CD14-positive monocyte (primary cell): ENCODE measurements around the gene CASK. TPM values are rescaled to one million over a fixed set of nuclear protein-coding genes. Genes with fewer than 3 reads are reported as not detected.

Experiments
- DNase-seq, 3 donors: peaks; one replicate each; pipeline ENCODE4 v3.0.0-alpha.2; 2011 to 2022
- H2AFZ ChIP-seq: 2 replicates; pipeline ENCODE4 v1.6.0; 2012; ENCODE audit warnings: mild to moderate bottlenecking, low read depth, low read length, inconsistent platforms; ENCODE audit not compliant: insufficient read depth, poor library complexity, severe bottlenecking
- H3K27ac ChIP-seq, 2 donors: 1 replicate in 1 of 2; 2 replicates in 1 of 2; pipeline ENCODE4 v1.5.1; 2012 to 2013; ENCODE audit warnings: low read length in 2 of 2, control low read depth in 1 of 2, inconsistent platforms in 1 of 2, low read depth in 1 of 2, mild to moderate bottlenecking in 1 of 2
- H3K27me3 ChIP-seq, 2 donors: one replicate each; pipeline versions ENCODE4 v1.6.0 to v1.6.1; 2011 to 2013; ENCODE audit warnings: low read length in 2 of 2; ENCODE audit not compliant: control insufficient read depth in 2 of 2, insufficient read depth in 2 of 2
- H3K36me3 ChIP-seq, 2 donors: replicated peaks in 1 of 2; 1 replicate in 1 of 2; 2 replicates in 1 of 2; pipeline versions ENCODE4 v1.5.1 to v1.6.1; 2012 to 2013; ENCODE audit warnings: low read length in 2 of 2, control low read depth in 1 of 2, inconsistent platforms in 1 of 2, mild to moderate bottlenecking in 1 of 2; ENCODE audit not compliant: insufficient read depth in 2 of 2, control insufficient read depth in 1 of 2
- H3K4me1 ChIP-seq, 2 donors: 1 replicate in 1 of 2; 2 replicates in 1 of 2; pipeline versions ENCODE4 v1.5.1 to v1.6.1; 2012 to 2013; ENCODE audit warnings: low read length in 2 of 2, control low read depth in 1 of 2, inconsistent platforms in 1 of 2, mild to moderate bottlenecking in 1 of 2, moderate library complexity in 1 of 2; ENCODE audit not compliant: insufficient read depth in 2 of 2, control insufficient read depth in 1 of 2
- H3K4me2 ChIP-seq: replicated peaks from 2 replicates; pipeline ENCODE3; 2012; ENCODE audit warnings: low read length, moderate library complexity, mild to moderate bottlenecking; ENCODE audit not compliant: poor library complexity, severe bottlenecking; ENCODE audit errors: extremely low read depth
- H3K4me3 ChIP-seq, 3 experiments: fragments of 200-600 bp in 1 of 3; sonication (generic) in 1 of 3; replicated peaks in 1 of 3; 1 replicate in 2 of 3; 2 replicates in 1 of 3; pipeline ENCODE4 v1.5.1; 2011 to 2013; ENCODE audit warnings: low read length in 3 of 3, mild to moderate bottlenecking in 3 of 3, control low read depth in 2 of 3, low read depth in 2 of 3, inconsistent platforms in 1 of 3, moderate library complexity in 1 of 3
- H3K79me2 ChIP-seq: 2 replicates; pipeline ENCODE4 v1.6.0; 2012; ENCODE audit warnings: mild to moderate bottlenecking, control low read depth, inconsistent platforms, low read length, moderate library complexity; ENCODE audit not compliant: insufficient read depth
- H3K9ac ChIP-seq: 2 replicates; pipeline ENCODE4 v1.6.0; 2017; ENCODE audit warnings: low read length, mild to moderate bottlenecking; ENCODE audit not compliant: insufficient read depth, poor library complexity, severe bottlenecking
- H3K9me3 ChIP-seq, 2 donors: replicated peaks in 1 of 2; 1 replicate in 1 of 2; 2 replicates in 1 of 2; pipeline versions ENCODE4 v1.5.1 to v1.6.1; 2012 to 2013; ENCODE audit warnings: low read length in 2 of 2, control low read depth in 1 of 2; ENCODE audit not compliant: control insufficient read depth in 1 of 2, insufficient read depth in 1 of 2
- H4K20me1 ChIP-seq: 2 replicates; pipeline ENCODE4 v1.6.0; 2012; ENCODE audit warnings: mild to moderate bottlenecking, low read length, control low read depth, moderate library complexity; ENCODE audit not compliant: insufficient read depth
- H3K27ac Mint-ChIP-seq, 7 donors: one replicate each; pipeline ENCODE4 v1.8.0; 2020; ENCODE audit warnings: mild to moderate bottlenecking in 7 of 7, mixed read lengths in 7 of 7, moderate library complexity in 6 of 7, inconsistent platforms in 2 of 7
- H3K27me3 Mint-ChIP-seq, 3 donors: one replicate each; pipeline ENCODE4 v1.8.0; 2021 to 2022; ENCODE audit warnings: low read depth in 3 of 3, mild to moderate bottlenecking in 3 of 3, mixed read lengths in 3 of 3, moderate library complexity in 3 of 3, inconsistent platforms in 1 of 3
- H3K36me3 Mint-ChIP-seq, 2 donors: one replicate each; pipeline ENCODE4 v1.8.0; 2020; ENCODE audit warnings: mixed read lengths in 2 of 2, inconsistent platforms in 1 of 2, mild to moderate bottlenecking in 1 of 2
- H3K4me1 Mint-ChIP-seq: one replicate; pipeline ENCODE4 v1.8.0; 2020; ENCODE audit warnings: mild to moderate bottlenecking, mixed read lengths
- H3K4me3 Mint-ChIP-seq, 2 donors: one replicate each; pipeline ENCODE4 v1.8.0; 2020; ENCODE audit warnings: mild to moderate bottlenecking in 2 of 2, mixed read lengths in 2 of 2, moderate library complexity in 1 of 2
- H3K9me3 Mint-ChIP-seq, 7 donors: one replicate each; pipeline ENCODE4 v1.8.0; 2020 to 2022; ENCODE audit warnings: mixed read lengths in 7 of 7, mild to moderate bottlenecking in 6 of 7, moderate library complexity in 6 of 7, inconsistent platforms in 2 of 7
- CTCF ChIP-seq: fragments of 200-600 bp; IDR thresholded peaks from one replicate; pipeline ENCODE4 v1.8.0; 2022; ENCODE audit warnings: antibody characterized with exemption, mild to moderate bottlenecking
- WGBS: methylation state at CpG from one replicate; pipeline ENCODE4 v1.1.5; 2013; ENCODE audit warnings: missing lambda C conversion rate; ENCODE audit not compliant: insufficient coverage; 5-methylcytosine and 5-hydroxymethylcytosine counted together
- intact Hi-C, 2 donors: fragments of 100-400 bp; cut with micrococcal nuclease; formaldehyde crosslinking; loops; one replicate each; pipeline versions ENCODE4 v1.15.0 to v1.15.1; 2023
- polyA plus RNA-seq, 3 donors: library from polyadenylated mRNA; depleted of rRNA in 1 of 3; unstranded in 2 of 3; stranded (reverse) in 1 of 3; fragments of 300-500 nt in 2 of 3; fragments of >200 nt in 1 of 3; fragmentation: Illumina TruSeq in 2 of 3; gene quantifications; 1 replicate in 2 of 3; 2 replicates in 1 of 3; pipeline ENCODE4 v1.2.3, GENCODE V29; 2012 to 2021

CASK gene
- polyA plus RNA-seq, 3 donors = 0.48 to 7.4 (median 2.5) TPM

- Mint-ChIP-seq H3K4me3 (no peak overlapping the region), H3K27me3 (peaks cover 0 to 9% (median 0%) of the 10 kb centered on the region in 3 donors), H3K4me1 (no peaks in the 10 kb centered on the region), H3K36me3 (peaks cover 0 to 6% of the 10 kb centered on the region in 2 donors), H3K27ac (no peak overlapping the region), H3K9me3 (peaks cover 0 to 2% (median 0%) of the 10 kb centered on the region in 7 donors)
- TF ChIP-seq CTCF = no peak
- Histone ChIP-seq H3K36me3 (no peaks in the 10 kb centered on the region), H4K20me1 (no peaks in the 10 kb centered on the region), H2AFZ (no peak overlapping the region), H3K4me3 (no peak overlapping the region), H3K4me2 (no peak overlapping the region), H3K27me3 (peaks cover 0 to 5% of the 10 kb centered on the region in 2 donors), H3K9me3 (no peaks in the 10 kb centered on the region), H3K79me2 (no peaks in the 10 kb centered on the region), H3K9ac (no peak overlapping the region), H3K27ac (no peak overlapping the region), H3K4me1 (no peaks in the 10 kb centered on the region)
- DNase-seq = no peak
- intact Hi-C loops = no loop called here
- WGBS = 100% methylated on average over 2 of the region's 5 CpGs
Measured at GRCh38 chrX:41589634-41590270, 333.6 kb downstream of the CASK start.

GRCh38 chrX:41588271-41588670 lies 335.1 kb downstream of the CASK start:
- H3K27ac Mint-ChIP-seq = no peak overlapping the region
- DNase-seq = no peak
- no CpG with 5 or more reads among the region's 4 CpGs for WGBS

More at GRCh38 chrX:41588271-41588670, 335.1 kb downstream of the CASK start:
- H3K9me3 ChIP-seq = no peaks in the 10 kb centered on the region
- Mint-ChIP-seq H3K4me1 (no peaks in the 10 kb centered on the region), H3K9me3 (peaks cover 0 to 2% (median 0%) of the 10 kb centered on the region in 7 donors), H3K36me3 (peaks cover 0 to 9% of the 10 kb centered on the region in 2 donors), H3K4me3 (no peak overlapping the region), H3K27me3 (peaks cover 0 to 8% (median 0%) of the 10 kb centered on the region in 3 donors)
- no peak overlapping the region for H3K4me2 ChIP-seq
- no peak overlapping the region for H3K27ac ChIP-seq
- intact Hi-C loops = no loop called here
- no peaks in the 10 kb centered on the region for H3K79me2 ChIP-seq
- H3K4me3 ChIP-seq = no peak overlapping the region
- H3K36me3 ChIP-seq = no peaks in the 10 kb centered on the region
- H4K20me1 ChIP-seq = no peaks in the 10 kb centered on the region
- H3K9ac ChIP-seq = no peak overlapping the region
- peaks cover 0 to 5% of the 10 kb centered on the region in 2 donors for H3K27me3 ChIP-seq
- H3K4me1 ChIP-seq = no peaks in the 10 kb centered on the region
- no peak overlapping the region for H2AFZ ChIP-seq
- no peak for TF ChIP-seq CTCF
